GM12865 (cell line): ENCODE data around the gene B4GALT1.

Experiments used
- DNase-seq: peaks from one replicate; pipeline ENCODE4 v3.0.0; 2010; ENCODE audit warnings: low read depth
- H3K4me3 ChIP-seq: 2 replicates; pipeline ENCODE4 v1.5.1; 2011; ENCODE audit warnings: mild to moderate bottlenecking, low read depth, low read length, control low read depth
- CTCF ChIP-seq: IDR thresholded peaks from 2 replicates; pipeline ENCODE4 v1.5.1; 2011; ENCODE audit warnings: low read length, control low read depth, low read depth, inconsistent platforms; ENCODE audit not compliant: insufficient read depth; ENCODE audit errors: missing control alignments

The B4GALT1 gene

GRCh38 chr9:33109097-33109496, 58.0 kb downstream of the B4GALT1 start:
- TF ChIP-seq CTCF, result no peak
- no peak overlapping the region for H3K4me3 ChIP-seq
- no peak for DNase-seq

DNA sequence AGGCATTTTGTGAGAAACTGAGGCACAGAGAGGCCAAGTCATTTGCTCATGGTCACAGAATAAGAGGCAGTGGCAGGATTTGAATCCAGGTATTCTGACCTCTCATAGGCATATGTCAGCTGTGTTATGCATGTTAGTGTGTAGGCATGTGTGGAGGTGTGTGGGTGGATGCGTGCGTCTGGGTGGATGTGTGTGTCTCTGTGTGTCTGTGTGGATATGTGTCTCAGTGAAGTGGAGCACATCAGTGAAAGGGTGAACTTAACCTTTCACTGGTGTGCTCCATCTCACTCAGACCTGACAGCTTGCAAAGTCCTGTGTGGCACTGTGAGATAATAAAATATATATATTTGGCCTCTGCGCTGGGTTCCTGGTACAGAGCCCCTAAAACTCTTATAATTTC, 58.7 kb downstream of the B4GALT1 start:
- no peak overlapping the region for H3K4me3 ChIP-seq
- no peak for TF ChIP-seq CTCF
- no peak for DNase-seq

DNA sequence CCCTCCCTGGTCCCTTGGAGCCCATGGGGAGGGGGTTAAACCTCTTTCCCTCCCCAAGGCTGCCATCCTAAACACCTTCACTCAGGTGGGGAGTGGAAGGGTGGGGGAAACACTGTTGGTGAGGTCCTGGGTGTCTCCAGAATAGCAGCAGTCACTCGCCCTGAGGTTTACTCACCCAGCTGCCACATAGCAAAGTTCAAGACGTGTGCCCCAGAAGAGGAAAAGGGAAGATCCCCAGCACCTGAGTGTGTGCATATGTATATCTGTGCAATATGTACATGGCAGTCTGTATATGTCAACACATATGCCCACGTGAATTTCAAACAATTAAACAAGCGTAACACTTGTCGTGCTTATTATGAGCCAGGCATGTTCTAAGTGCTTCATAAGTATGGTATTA, 59.4 kb downstream of the B4GALT1 start:
- TF ChIP-seq CTCF, result no peak
- no peak overlapping the region for H3K4me3 ChIP-seq

GRCh38 chr9:33106827-33107621, 60.1 kb downstream of the B4GALT1 start:
- no peak for DNase-seq
- H3K4me3 ChIP-seq, result no peak overlapping the region
- no peak for TF ChIP-seq CTCF

More for the DNA sequence above, 59.4 kb downstream of the B4GALT1 start:
- DNase-seq, result no peak

- no peak for TF ChIP-seq CTCF
- no peak overlapping the region for H3K4me3 ChIP-seq
- no peak for DNase-seq
Measured at GRCh38 chr9:33106372-33106771, 60.8 kb downstream of the B4GALT1 start.

GRCh38 chr9:33105959-33106358, 61.2 kb downstream of the B4GALT1 start:
- TF ChIP-seq CTCF, result no peak
- no peak overlapping the region for H3K4me3 ChIP-seq

DNA sequence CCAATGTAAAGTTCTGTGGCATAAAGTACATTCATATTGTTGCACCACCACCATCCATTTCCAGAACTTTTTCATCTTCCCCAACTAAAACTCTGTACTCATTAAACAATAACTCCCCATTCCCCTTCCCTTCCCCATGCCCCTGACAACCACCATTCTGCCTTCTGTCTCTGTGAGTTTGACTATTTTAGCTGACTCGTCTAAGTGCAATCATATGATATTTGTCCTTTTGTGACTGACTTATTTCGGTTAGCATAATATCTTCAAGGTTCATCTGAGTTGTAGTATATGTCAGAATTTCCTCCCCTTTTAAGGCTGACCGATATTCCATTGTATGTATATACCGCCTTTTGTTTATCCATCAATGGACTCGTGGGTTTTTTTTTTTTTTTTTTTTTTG, 61.6 kb downstream of the B4GALT1 start:
- TF ChIP-seq CTCF, result no peak
- no peak overlapping the region for H3K4me3 ChIP-seq
- no peak for DNase-seq

More at GRCh38 chr9:33105959-33106358, 61.2 kb downstream of the B4GALT1 start:
- DNase-seq, result no peak
